Measurements from ENCODE around the gene LCN12. TPM values are rescaled to one million over a fixed set of nuclear protein-coding genes. Genes with fewer than 3 reads are reported as not detected.

LCN12 gene
- total and polyA plus RNA-seq, 7 donors: 1.2 to 3.0 TPM; not detected in 5

DNA sequence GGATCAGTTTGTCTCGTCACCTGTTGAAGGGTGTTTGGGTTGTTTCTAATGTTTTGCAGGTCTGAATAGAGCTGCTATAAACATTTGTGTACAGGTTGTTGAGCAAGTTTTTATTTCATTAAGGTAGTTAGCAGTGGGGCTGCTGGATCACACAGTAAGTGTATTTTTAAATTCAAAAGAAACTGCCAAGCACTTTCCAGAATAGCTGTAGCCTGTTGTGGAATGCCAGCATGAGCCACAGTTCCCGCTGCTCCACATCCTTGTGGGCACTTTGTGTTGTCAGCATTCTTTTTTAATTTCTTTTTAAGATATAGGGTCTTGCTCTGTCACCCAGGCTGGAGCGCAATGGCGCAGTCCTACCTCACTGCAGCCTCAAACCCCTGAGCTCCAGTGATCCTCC is 22.1 kb upstream of the LCN12 start:
- H3K36me3 ChIP-seq: peaks cover 0 to 14% (median 8%) of the 10 kb centered on the region in 4 donors
- intact Hi-C loops (cut with DNase I): no loop called here

DNA sequence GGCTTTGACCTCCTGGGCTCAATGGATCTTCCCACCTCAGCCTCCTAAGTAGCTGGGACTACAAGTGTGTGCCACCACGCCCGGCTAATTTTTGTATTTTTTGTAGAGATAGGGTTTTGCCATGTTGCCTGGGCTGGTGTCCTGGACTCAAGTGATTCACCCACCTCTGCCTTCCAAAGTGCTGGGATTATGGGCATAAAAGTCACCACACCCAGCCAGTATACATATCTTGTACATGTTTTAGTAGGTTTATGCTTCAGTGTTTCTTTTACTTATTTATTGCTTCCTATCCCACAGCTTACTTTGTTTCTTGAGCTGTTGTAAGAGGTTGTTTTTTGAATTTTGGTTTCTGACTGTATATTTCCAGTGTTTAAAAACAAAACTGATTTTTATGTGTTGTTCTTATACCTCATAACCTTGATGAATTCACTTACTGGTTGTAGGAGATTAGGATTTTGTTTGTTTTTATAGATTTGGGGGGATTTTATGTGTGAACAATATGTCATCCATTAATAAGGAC is 20.4 kb upstream of the LCN12 start:
- H3K4me1 ChIP-seq: no peaks in the 10 kb centered on the region
- H3K4me3 ChIP-seq: no peak overlapping the region
- DNase-seq: no peak
- no peaks in the 10 kb centered on the region for H3K9me3 ChIP-seq
- H3K36me3 ChIP-seq: peaks cover 0 to under 1% (median 0%) of the 10 kb centered on the region in 4 donors
- intact Hi-C loops (cut with DNase I): no loop called here
- 95% methylated on average over 2 of the region's 2 CpGs for WGBS, 2 donors
- H3K27me3 ChIP-seq: no peaks in the 10 kb centered on the region
- TF ChIP-seq POLR2A (IDR thresholded peaks at IDR 0.05): no peak
- no peak for TF ChIP-seq EP300 (IDR thresholded peaks at IDR 0.05)
- TF ChIP-seq, protein P1, sequence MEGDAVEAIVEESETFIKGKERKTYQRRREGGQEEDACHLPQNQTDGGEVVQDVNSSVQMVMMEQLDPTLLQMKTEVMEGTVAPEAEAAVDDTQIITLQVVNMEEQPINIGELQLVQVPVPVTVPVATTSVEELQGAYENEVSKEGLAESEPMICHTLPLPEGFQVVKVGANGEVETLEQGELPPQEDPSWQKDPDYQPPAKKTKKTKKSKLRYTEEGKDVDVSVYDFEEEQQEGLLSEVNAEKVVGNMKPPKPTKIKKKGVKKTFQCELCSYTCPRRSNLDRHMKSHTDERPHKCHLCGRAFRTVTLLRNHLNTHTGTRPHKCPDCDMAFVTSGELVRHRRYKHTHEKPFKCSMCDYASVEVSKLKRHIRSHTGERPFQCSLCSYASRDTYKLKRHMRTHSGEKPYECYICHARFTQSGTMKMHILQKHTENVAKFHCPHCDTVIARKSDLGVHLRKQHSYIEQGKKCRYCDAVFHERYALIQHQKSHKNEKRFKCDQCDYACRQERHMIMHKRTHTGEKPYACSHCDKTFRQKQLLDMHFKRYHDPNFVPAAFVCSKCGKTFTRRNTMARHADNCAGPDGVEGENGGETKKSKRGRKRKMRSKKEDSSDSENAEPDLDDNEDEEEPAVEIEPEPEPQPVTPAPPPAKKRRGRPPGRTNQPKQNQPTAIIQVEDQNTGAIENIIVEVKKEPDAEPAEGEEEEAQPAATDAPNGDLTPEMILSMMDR (IDR thresholded peaks at IDR 0.05): no peak
- TF ChIP-seq POLR2AphosphoS5 (IDR thresholded peaks at IDR 0.05): no peak
- no peak overlapping the region for H3K27ac ChIP-seq

More for the DNA sequence above, 22.1 kb upstream of the LCN12 start:
- H3K4me3 ChIP-seq: no peak overlapping the region
- H3K9me3 ChIP-seq: no peaks in the 10 kb centered on the region
- TF ChIP-seq EP300 (IDR thresholded peaks at IDR 0.05) (no peak), POLR2AphosphoS5 (IDR thresholded peaks at IDR 0.05) (no peak), POLR2A (IDR thresholded peaks at IDR 0.05) (no peak)
- TF ChIP-seq, protein P1 (IDR thresholded peaks at IDR 0.05): no peak
- 95 to 97% methylated on average over 4 of the region's 4 CpGs for WGBS, 2 donors
- H3K27ac ChIP-seq: no peak overlapping the region
- no peaks in the 10 kb centered on the region for H3K4me1 ChIP-seq
- no peaks in the 10 kb centered on the region for H3K27me3 ChIP-seq
- DNase-seq: no peak

DNA sequence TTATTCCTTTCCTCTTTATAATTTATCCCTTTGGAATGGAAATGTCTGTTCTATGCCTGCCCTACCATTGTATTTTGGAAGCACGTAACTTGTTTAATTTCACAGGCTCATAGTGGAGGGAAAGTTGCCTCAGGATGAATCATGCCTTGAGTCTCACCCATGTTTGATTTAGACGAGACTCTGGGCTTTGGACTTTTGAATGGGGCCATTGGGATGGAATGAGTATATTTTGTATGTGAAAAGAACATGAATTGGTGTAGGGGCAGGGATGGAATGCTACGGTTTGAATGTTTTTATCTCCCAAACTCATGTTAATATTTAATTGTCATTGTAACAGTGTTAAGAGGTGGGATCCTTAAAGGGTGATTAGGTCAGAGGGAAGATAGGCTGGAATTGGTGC is 17.8 kb upstream of the LCN12 start:
- intact Hi-C loops (cut with DNase I): no loop called here
- Histone ChIP-seq H3K27me3 (no peaks in the 10 kb centered on the region), H3K9me3 (no peaks in the 10 kb centered on the region), H3K36me3 (peaks cover 0 to 18% (median 3%) of the 10 kb centered on the region in 4 donors), H3K4me3 (no peak overlapping the region), H3K4me1 (no peaks in the 10 kb centered on the region), H3K27ac (no peak overlapping the region)
- 81 to 90% methylated on average over 3 of the region's 3 CpGs for WGBS, 2 donors
- DNase-seq: no peak
- TF ChIP-seq POLR2A (IDR thresholded peaks at IDR 0.05) (no peak), POLR2AphosphoS5 (IDR thresholded peaks at IDR 0.05) (no peak), EP300 (IDR thresholded peaks at IDR 0.05) (no peak)
- TF ChIP-seq, protein P1 (IDR thresholded peaks at IDR 0.05): no peak

DNA sequence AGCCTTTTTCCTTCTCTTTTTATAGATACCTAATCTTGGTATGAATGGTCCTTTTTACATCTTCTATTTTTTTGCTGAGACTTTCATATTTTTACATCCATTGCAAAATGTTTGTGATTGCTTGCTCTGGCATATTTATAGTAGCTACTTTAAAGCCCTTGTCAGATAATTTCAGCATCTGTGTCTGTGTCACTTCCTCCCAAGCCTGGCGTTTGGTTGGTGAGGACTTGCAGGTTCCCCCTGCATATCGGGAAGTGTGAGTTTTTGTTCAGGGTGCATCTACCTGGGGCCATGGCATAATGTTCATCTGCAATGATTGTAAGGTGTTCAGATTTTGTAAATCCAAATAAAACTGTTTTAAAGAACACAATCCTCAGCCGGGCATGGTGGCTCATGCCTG is 16.4 kb upstream of the LCN12 start:
- Histone ChIP-seq H3K4me1 (no peaks in the 10 kb centered on the region), H3K27ac (no peak overlapping the region), H3K36me3 (peaks cover 10 to 31% (median 17%) of the 10 kb centered on the region in 4 donors), H3K27me3 (no peaks in the 10 kb centered on the region), H3K9me3 (no peaks in the 10 kb centered on the region), H3K4me3 (no peak overlapping the region)
- WGBS, 2 donors: 84 to 90% methylated on average over 3 of the region's 3 CpGs
- DNase-seq: no peak
- no peak for TF ChIP-seq POLR2AphosphoS5 (IDR thresholded peaks at IDR 0.05)
- intact Hi-C loops (cut with DNase I): no loop called here

DNA sequence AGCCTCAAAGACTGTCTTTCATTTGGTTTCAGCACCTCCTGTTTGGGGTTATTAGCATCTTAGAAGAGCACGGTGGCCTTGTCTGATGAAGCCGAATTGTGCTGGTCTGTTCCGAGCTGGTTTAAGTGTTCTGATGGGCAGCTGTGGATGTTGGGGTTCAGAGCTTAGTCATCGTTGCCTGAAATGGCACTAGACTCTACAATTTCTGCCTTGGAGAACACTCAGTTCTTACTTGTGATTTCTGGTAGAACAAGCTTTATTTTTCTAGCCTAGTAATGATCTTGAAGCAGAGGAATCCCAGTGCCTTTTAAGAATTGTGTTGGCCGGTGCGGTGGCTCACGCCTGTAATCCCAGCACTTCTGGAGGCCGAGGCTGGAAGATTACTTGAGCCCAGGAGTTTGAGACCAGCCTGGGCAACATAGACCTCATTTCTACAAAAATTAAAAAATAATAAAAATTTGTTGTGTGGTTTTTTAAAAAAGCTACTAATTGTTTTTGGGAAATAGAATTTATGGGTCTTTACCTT is 15.4 kb upstream of the LCN12 start:
- peaks cover 21 to 42% (median 27%) of the 10 kb centered on the region in 4 donors for H3K36me3 ChIP-seq
- H3K4me3 ChIP-seq: no peak overlapping the region
- no peak overlapping the region for H3K27ac ChIP-seq
- TF ChIP-seq POLR2A (IDR thresholded peaks at IDR 0.05) (no peak), EP300 (IDR thresholded peaks at IDR 0.05) (no peak), POLR2AphosphoS5 (IDR thresholded peaks at IDR 0.05) (no peak)
- TF ChIP-seq, protein P1 (IDR thresholded peaks at IDR 0.05): no peak
- intact Hi-C loops (cut with DNase I): no loop called here
- peaks cover 0 to under 1% (median 0%) of the 10 kb centered on the region in 4 donors for H3K4me1 ChIP-seq
- WGBS, 2 donors: 93 to 95% methylated on average over 8 of the region's 8 CpGs
- no peak for DNase-seq
- H3K9me3 ChIP-seq: no peaks in the 10 kb centered on the region
- H3K27me3 ChIP-seq: no peaks in the 10 kb centered on the region
